ENCODE data around the gene TCF4. TPM values are rescaled to one million over a fixed set of nuclear protein-coding genes. Genes with fewer than 3 reads are reported as not detected.

Gene TCF4
- total and polyA plus RNA-seq, 2 donors (not counting 3 experiments of a cell fraction or from before 2014, with no cell fraction given): 183 to 390 TPM

DNA sequence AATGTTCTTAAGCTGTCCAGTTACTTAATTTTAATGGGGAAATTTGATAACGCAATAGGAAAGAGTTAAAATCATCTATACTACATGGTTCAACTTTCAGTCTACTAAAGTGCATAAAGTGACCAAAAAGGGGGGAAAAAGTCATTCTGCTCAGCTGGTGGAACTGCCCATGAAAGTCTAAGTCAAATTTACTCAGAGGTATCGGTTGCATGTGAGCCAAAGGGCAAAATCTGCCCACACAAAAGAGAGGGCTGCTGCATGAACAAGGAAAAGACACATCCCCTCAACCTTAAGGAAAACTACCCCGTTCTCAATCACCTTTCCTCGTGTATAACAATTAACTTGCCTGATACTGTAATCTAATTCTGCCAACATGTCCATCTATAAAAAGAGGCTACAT, 126.1 kb downstream of the TCF4 start:
- no peak overlapping the region for H2AFZ ChIP-seq (ENCODE audit: low read depth, low read length)
- H3K79me2 ChIP-seq (ENCODE audit: control insufficient read depth, insufficient read depth, low read length): peaks cover 14% of the 10 kb centered on the region
- no peak overlapping the region for H3K9ac ChIP-seq (replicated peaks; ENCODE audit: extremely low read depth, insufficient read depth, low read length)
- intact Hi-C loops (cut with micrococcal nuclease) (no loop called here), dilution Hi-C loops (cut with MboI; ENCODE audit: extremely low pct_ligation_motif_present, low sequenced_read_pairs) (no loop called here)
- H3K4me3 ChIP-seq (replicated peaks in 1 of 3; ENCODE audit: insufficient read depth in 1 of 3, low read depth in 1 of 3, low read length in 3 of 3): no peak overlapping the region
- no peaks in the 10 kb centered on the region for H3K27me3 ChIP-seq (ENCODE audit: control insufficient read depth in 2 of 2, insufficient read depth in 2 of 2, low read length in 2 of 2)
- H3K9me3 ChIP-seq (replicated peaks; ENCODE audit: control insufficient read depth, insufficient read depth, low read length): no peaks in the 10 kb centered on the region
- BruUV-seq (replicated peaks): no TSS peak
- H4K20me1 ChIP-seq (replicated peaks; ENCODE audit: control insufficient read depth, extremely low read depth, insufficient read depth, low read length): no peaks in the 10 kb centered on the region
- no peak overlapping the region for H3K27ac ChIP-seq (ENCODE audit: insufficient read depth, low read depth, low read length)
- DNase-seq (ENCODE audit: low read depth, low spot score) (no peak), FAIRE-seq (no peak)
- no peaks in the 10 kb centered on the region for H3K9me1 ChIP-seq (replicated peaks; ENCODE audit: control insufficient read depth, extremely low read depth, insufficient read depth, low read length)
- ChIA-PET POLR2A (no interaction called here), CTCF (interaction anchor here (1.7 kb wide), 1 partner anchor 12 kb away, joined by 4 read pairs; no protein-coding TSS in a partner anchor)
- H3K4me2 ChIP-seq (ENCODE audit: insufficient read depth, low read length): no peak overlapping the region
- H3K36me3 ChIP-seq (ENCODE audit: control insufficient read depth in 2 of 2, extremely low read depth in 1 of 2, insufficient read depth in 2 of 2, low read length in 2 of 2): peaks cover 3 to 4% of the 10 kb centered on the region in 2 experiments
- no peaks in the 10 kb centered on the region for H3K4me1 ChIP-seq (ENCODE audit: control insufficient read depth, extremely low read depth, insufficient read depth, low read length)
- no peak for TF ChIP-seq JUN (IDR thresholded peaks at IDR 0.05; ENCODE audit: borderline replicate concordance, insufficient read depth, insufficient read length, low read depth)
- TF ChIP-seq POLR2AphosphoS5 (IDR thresholded peaks at IDR 0.05; ENCODE audit: insufficient read depth, low read depth, low read length): no peak
- TF ChIP-seq, protein P1, sequence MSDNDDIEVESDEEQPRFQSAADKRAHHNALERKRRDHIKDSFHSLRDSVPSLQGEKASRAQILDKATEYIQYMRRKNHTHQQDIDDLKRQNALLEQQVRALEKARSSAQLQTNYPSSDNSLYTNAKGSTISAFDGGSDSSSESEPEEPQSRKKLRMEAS (IDR thresholded peaks at IDR 0.05; ENCODE audit: insufficient read depth, insufficient read length): no peak
- TF ChIP-seq EZH2 (IDR thresholded peaks at IDR 0.05; ENCODE audit: borderline replicate concordance, low read depth, low read length, severe bottlenecking): no peak
- TF ChIP-seq, protein P2, sequence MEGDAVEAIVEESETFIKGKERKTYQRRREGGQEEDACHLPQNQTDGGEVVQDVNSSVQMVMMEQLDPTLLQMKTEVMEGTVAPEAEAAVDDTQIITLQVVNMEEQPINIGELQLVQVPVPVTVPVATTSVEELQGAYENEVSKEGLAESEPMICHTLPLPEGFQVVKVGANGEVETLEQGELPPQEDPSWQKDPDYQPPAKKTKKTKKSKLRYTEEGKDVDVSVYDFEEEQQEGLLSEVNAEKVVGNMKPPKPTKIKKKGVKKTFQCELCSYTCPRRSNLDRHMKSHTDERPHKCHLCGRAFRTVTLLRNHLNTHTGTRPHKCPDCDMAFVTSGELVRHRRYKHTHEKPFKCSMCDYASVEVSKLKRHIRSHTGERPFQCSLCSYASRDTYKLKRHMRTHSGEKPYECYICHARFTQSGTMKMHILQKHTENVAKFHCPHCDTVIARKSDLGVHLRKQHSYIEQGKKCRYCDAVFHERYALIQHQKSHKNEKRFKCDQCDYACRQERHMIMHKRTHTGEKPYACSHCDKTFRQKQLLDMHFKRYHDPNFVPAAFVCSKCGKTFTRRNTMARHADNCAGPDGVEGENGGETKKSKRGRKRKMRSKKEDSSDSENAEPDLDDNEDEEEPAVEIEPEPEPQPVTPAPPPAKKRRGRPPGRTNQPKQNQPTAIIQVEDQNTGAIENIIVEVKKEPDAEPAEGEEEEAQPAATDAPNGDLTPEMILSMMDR (IDR thresholded peaks at IDR 0.05; ENCODE audit: extremely low read depth in 1 of 2, insufficient read depth in 1 of 2, low read depth in 1 of 2, low read length in 2 of 2): no peak
- no peak for TF ChIP-seq FOS (IDR thresholded peaks at IDR 0.05; ENCODE audit: borderline replicate concordance, insufficient read depth, low read length)
